H9 (cell line): ENCODE measurements around the gene ZNF304. TPM values are rescaled to one million over a fixed set of nuclear protein-coding genes. Genes with fewer than 3 reads are reported as not detected.

Experiments used
- DNase-seq: peaks from one replicate; pipeline ENCODE4 v3.0.0-alpha.2; 2017
- H2AFZ ChIP-seq: one replicate; pipeline ENCODE4 v1.6.1; 2013; ENCODE audit warnings: mild to moderate bottlenecking, low read length, control low read depth, moderate library complexity
- H2AK5ac ChIP-seq: 2 replicates; pipeline ENCODE4 v1.6.1; 2013; ENCODE audit warnings: low read length, control low read depth, mixed read lengths; ENCODE audit not compliant: insufficient read length
- H2BK120ac ChIP-seq: one replicate; pipeline ENCODE4 v1.6.1; 2013; ENCODE audit warnings: low read depth, mild to moderate bottlenecking, low read length, control low read depth, inconsistent platforms; ENCODE audit not compliant: poor library complexity, severe bottlenecking
- H2BK12ac ChIP-seq: 2 replicates; pipeline ENCODE4 v1.6.1; 2013; ENCODE audit warnings: low read length, control low read depth, mixed read lengths, low read depth; ENCODE audit not compliant: insufficient read length
- H2BK15ac ChIP-seq: 2 replicates; pipeline ENCODE4 v1.6.1; 2013; ENCODE audit warnings: low read depth, low read length, control low read depth
- H2BK20ac ChIP-seq: one replicate; pipeline ENCODE4 v1.6.1; 2013; ENCODE audit warnings: low read depth, mild to moderate bottlenecking, low read length, control low read depth, inconsistent platforms; ENCODE audit not compliant: poor library complexity, severe bottlenecking
- H2BK5ac ChIP-seq: 2 replicates; pipeline ENCODE4 v1.6.1; 2013; ENCODE audit warnings: low read length, control low read depth, mixed read lengths; ENCODE audit not compliant: insufficient read length
- H3K14ac ChIP-seq: 2 replicates; pipeline ENCODE4 v1.6.1; 2013; ENCODE audit warnings: low read length, control low read depth; ENCODE audit not compliant: insufficient read depth
- H3K18ac ChIP-seq: 2 replicates; pipeline ENCODE4 v1.6.1; 2013; ENCODE audit warnings: low read depth, mild to moderate bottlenecking, mixed read lengths, low read length, control low read depth; ENCODE audit not compliant: insufficient read length
- H3K23ac ChIP-seq: 2 replicates; pipeline ENCODE4 v1.6.1; 2013; ENCODE audit warnings: low read length, control low read depth, mixed read lengths, low read depth; ENCODE audit not compliant: insufficient read length
- H3K23me2 ChIP-seq: 2 replicates; pipeline ENCODE4 v1.6.1; 2013; ENCODE audit warnings: low read depth, mild to moderate bottlenecking, mixed read lengths, low read length, control low read depth; ENCODE audit not compliant: insufficient read length, poor library complexity, severe bottlenecking
- H3K27ac ChIP-seq: 2 replicates; pipeline ENCODE4 v1.5.1; 2013; ENCODE audit warnings: low read length, control low read depth, mixed read lengths, low read depth; ENCODE audit not compliant: insufficient read length
- H3K27me3 ChIP-seq: 2 replicates; pipeline ENCODE4 v1.6.1; 2013; ENCODE audit warnings: low read length, control low read depth, inconsistent platforms; ENCODE audit not compliant: insufficient read depth
- H3K4ac ChIP-seq: 2 replicates; pipeline ENCODE4 v1.6.1; 2013; ENCODE audit warnings: low read depth, mild to moderate bottlenecking, control low read depth, inconsistent platforms, low read length, moderate library complexity
- H3K4me1 ChIP-seq: 2 replicates; pipeline ENCODE4 v1.6.1; 2013; ENCODE audit warnings: low read length, control low read depth, inconsistent platforms; ENCODE audit not compliant: insufficient read depth
- H3K4me2 ChIP-seq: 2 replicates; pipeline ENCODE4 v1.6.1; 2013; ENCODE audit warnings: low read length, control low read depth, mixed read lengths; ENCODE audit not compliant: insufficient read length, insufficient read depth
- H3K56ac ChIP-seq: 2 replicates; pipeline ENCODE4 v1.6.1; 2013; ENCODE audit warnings: low read depth, mild to moderate bottlenecking, mixed read lengths, low read length, control low read depth; ENCODE audit not compliant: insufficient read length
- H3K79me1 ChIP-seq: 2 replicates; pipeline ENCODE4 v1.6.1; 2013; ENCODE audit warnings: low read depth, mild to moderate bottlenecking, moderate library complexity, low read length, control low read depth, inconsistent platforms; ENCODE audit not compliant: insufficient read depth, poor library complexity, severe bottlenecking
- H3K79me2 ChIP-seq: 2 replicates; pipeline ENCODE4 v1.6.1; 2013; ENCODE audit warnings: low read length, control low read depth, inconsistent platforms; ENCODE audit not compliant: insufficient read depth
- H3K9ac ChIP-seq: 2 replicates; pipeline ENCODE4 v1.6.1; 2013; ENCODE audit warnings: low read length, control low read depth, mixed read lengths; ENCODE audit not compliant: insufficient read length; ENCODE audit errors: extremely low read depth
- H3K9me3 ChIP-seq: one replicate; pipeline ENCODE4 v1.6.1; 2013; ENCODE audit warnings: low read depth, low read length, inconsistent platforms; ENCODE audit not compliant: control insufficient read depth
- H3T11ph ChIP-seq: one replicate; pipeline ENCODE4 v1.6.1; 2013; ENCODE audit warnings: mild to moderate bottlenecking, low read length, control low read depth, inconsistent platforms
- H4K20me1 ChIP-seq: one replicate; pipeline ENCODE4 v1.6.1; 2013; ENCODE audit not compliant: control insufficient read depth, insufficient read length, insufficient read depth
- H4K5ac ChIP-seq: 2 replicates; pipeline ENCODE4 v1.6.1; 2013; ENCODE audit warnings: low read depth, mild to moderate bottlenecking, mixed read lengths, low read length, control low read depth; ENCODE audit not compliant: insufficient read length
- H4K8ac ChIP-seq: replicated peaks from 2 replicates; pipeline ENCODE4 v1.6.1; 2013; ENCODE audit warnings: low read length, control low read depth, mixed read lengths, low read depth; ENCODE audit not compliant: insufficient read length
- H4K91ac ChIP-seq: 2 replicates; pipeline ENCODE4 v1.6.1; 2013; ENCODE audit warnings: low read depth, mild to moderate bottlenecking, moderate library complexity, mixed read lengths, low read length, control low read depth; ENCODE audit not compliant: insufficient read length
- H3K27ac Mint-ChIP-seq, 3 experiments: 2 replicates in 2 of 3; 3 replicates in 1 of 3; pipeline ENCODE4 v1.8.0; 2020 to 2021; ENCODE audit warnings: mixed read lengths in 3 of 3, mild to moderate bottlenecking in 1 of 3, moderate library complexity in 1 of 3
- H3K27me3 Mint-ChIP-seq: 2 replicates; pipeline ENCODE4 v1.8.0; 2021; ENCODE audit warnings: low read depth, mild to moderate bottlenecking, moderate library complexity, mixed read lengths
- H3K36me3 Mint-ChIP-seq, 3 experiments: 2 replicates in 2 of 3; 3 replicates in 1 of 3; pipeline ENCODE4 v1.8.0; 2020 to 2021; ENCODE audit warnings: low read depth in 3 of 3, mixed read lengths in 3 of 3; ENCODE audit not compliant: insufficient read depth in 1 of 3
- H3K4me1 Mint-ChIP-seq, 2 experiments: 2 replicates each; pipeline ENCODE4 v1.8.0; 2020; ENCODE audit warnings: mixed read lengths in 2 of 2
- H3K4me3 Mint-ChIP-seq, 2 experiments: 2 replicates in 1 of 2; 3 replicates in 1 of 2; pipeline ENCODE4 v1.8.0; 2020 to 2021; ENCODE audit warnings: mild to moderate bottlenecking in 2 of 2, mixed read lengths in 2 of 2, moderate library complexity in 1 of 2
- H3K9me3 Mint-ChIP-seq, 2 experiments: 2 replicates in 1 of 2; 3 replicates in 1 of 2; pipeline ENCODE4 v1.8.0; 2020; ENCODE audit warnings: mild to moderate bottlenecking in 2 of 2, mixed read lengths in 2 of 2, moderate library complexity in 1 of 2
- WGBS: extraction: QIAGEN DNeasy Blood & Tissue Kit; methylation state at CpG from one replicate; pipeline ENCODE4 v1.1.7; 2013; ENCODE audit warnings: missing lambda C conversion rate, low lambda C conversion rate, mixed read lengths; ENCODE audit not compliant: insufficient read length; ENCODE audit errors: extremely low coverage; 5-methylcytosine and 5-hydroxymethylcytosine counted together
- total RNA-seq: library from RNA; stranded (reverse); gene quantifications from 2 replicates; pipeline ENCODE4 v1.2.1, GENCODE V29; 2021
- TF ChIP-seq, protein P1 (sequence below): fragments of 200-600 bp; sonication (generic); conservative IDR thresholded peaks from 3 replicates; pipeline ENCODE4 v1.8.0; 2021; ENCODE audit warnings: antibody characterized with exemption, mild to moderate bottlenecking

The ZNF304 gene
- total RNA-seq, 1 experiment from 2014 or later, result 13.5 TPM

DNA sequence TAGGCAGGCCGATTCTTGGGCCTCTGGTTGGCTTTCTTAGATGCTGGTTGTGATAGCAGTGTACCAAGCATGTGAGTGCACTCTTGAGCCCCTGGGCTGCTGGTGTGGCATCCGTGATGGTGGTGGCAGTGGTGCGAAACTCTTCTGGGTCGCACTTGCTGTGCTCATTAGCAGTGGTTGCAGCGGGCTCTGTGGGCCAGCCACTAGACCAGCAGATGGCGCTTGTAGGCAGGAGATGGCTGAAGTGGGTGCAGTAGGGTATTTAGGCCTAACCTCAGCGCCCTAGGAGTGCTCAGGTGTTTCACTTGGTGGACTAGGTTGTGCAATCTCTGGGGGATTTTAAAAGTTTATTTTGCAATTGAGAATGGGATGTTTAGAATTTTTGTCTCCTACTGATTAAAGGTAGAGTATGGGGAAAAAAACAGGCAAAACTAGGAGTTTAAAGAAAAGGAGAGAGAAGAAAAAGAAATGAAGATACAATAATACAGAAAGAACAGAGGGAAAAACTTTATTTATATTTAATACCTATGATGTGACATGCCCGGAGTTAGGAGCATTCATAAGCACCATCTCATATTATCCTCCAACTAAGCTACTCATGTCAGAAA is 55.5 kb downstream of the ZNF304 start:
- no peaks in the 10 kb centered on the region for H3K27me3 ChIP-seq
- peaks cover 8% of the 10 kb centered on the region for H3K23me2 ChIP-seq
- no peak overlapping the region for H2BK20ac ChIP-seq
- peaks cover 2% of the 10 kb centered on the region; the same call in 1 of the 2 replicates for H3K4me1 ChIP-seq
- no CpG with 5 or more reads among the region's 8 CpGs for WGBS
- Mint-ChIP-seq H3K4me1 (peaks cover 7 to 8% of the 10 kb centered on the region in 2 experiments), H3K4me3 (peak overlapping the region in 1 of 2 experiments; percentile 4; a peak in 2 of 5 replicates), H3K9me3 (peaks cover 3 to 10% of the 10 kb centered on the region in 2 experiments; a peak in 4 of 5 replicates), H3K27me3 (no peaks in the 10 kb centered on the region; the same call in none of the 2 replicates), H3K27ac (no peak overlapping the region), H3K36me3 (peaks cover 0 to 4% (median 0%) of the 10 kb centered on the region in 3 experiments; a peak in 2 of 7 replicates)
- no peak overlapping the region for H3T11ph ChIP-seq
- no peak overlapping the region for H2BK15ac ChIP-seq
- no peak overlapping the region for H3K56ac ChIP-seq
- no peak overlapping the region for H3K4ac ChIP-seq
- no peaks in the 10 kb centered on the region for H3K79me1 ChIP-seq
- no peak overlapping the region for H2BK120ac ChIP-seq
- H3K23ac ChIP-seq, result no peak overlapping the region
- no peak overlapping the region for H4K91ac ChIP-seq
- H2AFZ ChIP-seq, result no peak overlapping the region
- peak; percentile 91 for DNase-seq
- no peak overlapping the region for H3K9ac ChIP-seq
- no peaks in the 10 kb centered on the region for H4K20me1 ChIP-seq
- no peak overlapping the region for H4K5ac ChIP-seq
- TF ChIP-seq, protein P1, sequence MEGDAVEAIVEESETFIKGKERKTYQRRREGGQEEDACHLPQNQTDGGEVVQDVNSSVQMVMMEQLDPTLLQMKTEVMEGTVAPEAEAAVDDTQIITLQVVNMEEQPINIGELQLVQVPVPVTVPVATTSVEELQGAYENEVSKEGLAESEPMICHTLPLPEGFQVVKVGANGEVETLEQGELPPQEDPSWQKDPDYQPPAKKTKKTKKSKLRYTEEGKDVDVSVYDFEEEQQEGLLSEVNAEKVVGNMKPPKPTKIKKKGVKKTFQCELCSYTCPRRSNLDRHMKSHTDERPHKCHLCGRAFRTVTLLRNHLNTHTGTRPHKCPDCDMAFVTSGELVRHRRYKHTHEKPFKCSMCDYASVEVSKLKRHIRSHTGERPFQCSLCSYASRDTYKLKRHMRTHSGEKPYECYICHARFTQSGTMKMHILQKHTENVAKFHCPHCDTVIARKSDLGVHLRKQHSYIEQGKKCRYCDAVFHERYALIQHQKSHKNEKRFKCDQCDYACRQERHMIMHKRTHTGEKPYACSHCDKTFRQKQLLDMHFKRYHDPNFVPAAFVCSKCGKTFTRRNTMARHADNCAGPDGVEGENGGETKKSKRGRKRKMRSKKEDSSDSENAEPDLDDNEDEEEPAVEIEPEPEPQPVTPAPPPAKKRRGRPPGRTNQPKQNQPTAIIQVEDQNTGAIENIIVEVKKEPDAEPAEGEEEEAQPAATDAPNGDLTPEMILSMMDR, result peak; percentile 90
- H2BK5ac ChIP-seq, result no peak overlapping the region
- no peaks in the 10 kb centered on the region; the same call in 1 of the 2 replicates for H3K79me2 ChIP-seq
- no peak overlapping the region for H3K4me2 ChIP-seq
- no peak overlapping the region for H2BK12ac ChIP-seq
- no peaks in the 10 kb centered on the region for H3K9me3 ChIP-seq
- H4K8ac ChIP-seq, result no peak overlapping the region
- no peak overlapping the region for H2AK5ac ChIP-seq
- no peak overlapping the region for H3K14ac ChIP-seq
- no peak overlapping the region for H3K18ac ChIP-seq
- H3K27ac ChIP-seq, result no peak overlapping the region

Other genes with a start within 250 kb of the ZNF304 start
- gene USP29, start 231.3 kb upstream of the ZNF304 start, total RNA-seq, result not detected in 2 replicates
- not detected in 2 replicates for gene ZIM3, start 206.1 kb upstream of the ZNF304 start, total RNA-seq
- gene DUXA, start 183.8 kb upstream of the ZNF304 start, total RNA-seq, result not detected in 2 replicates
- 23.4 and 25.3 TPM in 2 replicates for gene ZNF264, start 159.8 kb upstream of the ZNF304 start, total RNA-seq
- gene AURKC, start 120.2 kb upstream of the ZNF304 start, total RNA-seq, result 3.3 and 3.8 TPM in 2 replicates
- 15.4 and 16.8 TPM in 2 replicates for gene ZNF805, start 110.6 kb upstream of the ZNF304 start, total RNA-seq
- gene ZNF460, start 70.8 kb upstream of the ZNF304 start, total RNA-seq, result 65.4 and 65.9 TPM in 2 replicates
- gene ZNF543, start 30.8 kb upstream of the ZNF304 start, total RNA-seq, result 8.2 and 8.4 TPM in 2 replicates
- gene TRAPPC2B, start 12.3 kb downstream of the ZNF304 start, total RNA-seq, result 10.0 and 12.4 TPM in 2 replicates
- 3.5 and 3.8 TPM in 2 replicates for gene ZNF547, start 12.3 kb downstream of the ZNF304 start, total RNA-seq
- gene ZNF548, start 38.6 kb downstream of the ZNF304 start, total RNA-seq, result 13.0 and 13.9 TPM in 2 replicates
- gene ZNF17, start 59.9 kb downstream of the ZNF304 start, total RNA-seq, result 14.0 and 16.3 TPM in 2 replicates
- 25.0 and 27.8 TPM in 2 replicates for gene ZNF749, start 84.1 kb downstream of the ZNF304 start, total RNA-seq
- gene VN1R1, start 105.9 kb downstream of the ZNF304 start, total RNA-seq, result 0.53 and 0.74 TPM in 2 replicates
- gene ZNF772, start 126.3 kb downstream of the ZNF304 start, total RNA-seq, result 11.4 and 14.4 TPM in 2 replicates
- gene ZNF419, start 136.5 kb downstream of the ZNF304 start, total RNA-seq, result 12.8 and 13.4 TPM in 2 replicates
- gene ZNF773, start 148.7 kb downstream of the ZNF304 start, total RNA-seq, result 7.1 and 8.2 TPM in 2 replicates
- 10.2 and 11.6 TPM in 2 replicates for gene ZNF549, start 176.1 kb downstream of the ZNF304 start, total RNA-seq
- gene ZNF550, start 208.6 kb downstream of the ZNF304 start, total RNA-seq, result 11.4 and 13.5 TPM in 2 replicates
- gene ZNF416, start 227.6 kb downstream of the ZNF304 start, total RNA-seq, result 10.9 and 11.4 TPM in 2 replicates
- gene ZIK1, start 232.9 kb downstream of the ZNF304 start, total RNA-seq, result 27.8 and 28.1 TPM in 2 replicates
- 7.9 and 9.3 TPM in 2 replicates for gene ZNF530, start 248.6 kb downstream of the ZNF304 start, total RNA-seq